ENCODE data around the gene GTF2F1.

GTF2F1 gene

GRCh38 chr19:6393074-6393982 lies at the start of gene GTF2F1:
Gene GTF2F1 (minus strand): TSS chr19:6393164. CDS start chr19:6392995, 169 bp downstream.
- in situ Hi-C loops (cut with MboI; ENCODE audit: low sequenced_read_pairs, unreplicated experiment), result no loop called here
- TF ChIP-seq CTCF (IDR thresholded peaks at IDR 0.05; ENCODE audit: borderline replicate concordance, control extremely low read depth, extremely low read depth, insufficient read depth, missing control alignments), result peak; percentile 27
- peak; percentile 98 for DNase-seq (ENCODE audit: low spot score)

- in situ Hi-C loops (cut with MboI; ENCODE audit: low sequenced_read_pairs, unreplicated experiment), result no loop called here
- TF ChIP-seq CTCF (IDR thresholded peaks at IDR 0.05; ENCODE audit: borderline replicate concordance, control extremely low read depth, extremely low read depth, insufficient read depth, missing control alignments), result no peak
- no peak for DNase-seq (ENCODE audit: low spot score)
Measured at GRCh38 chr19:6442087-6442688, 49.2 kb upstream of the GTF2F1 start.

- no peak for DNase-seq (ENCODE audit: low spot score)
- in situ Hi-C loops (cut with MboI; ENCODE audit: low sequenced_read_pairs, unreplicated experiment), result no loop called here
- no peak for TF ChIP-seq CTCF (IDR thresholded peaks at IDR 0.05; ENCODE audit: borderline replicate concordance, control extremely low read depth, extremely low read depth, insufficient read depth, missing control alignments)
Measured at GRCh38 chr19:6440905-6441304, 47.9 kb upstream of the GTF2F1 start.

GRCh38 chr19:6439743-6440142 lies 46.8 kb upstream of the GTF2F1 start:
- DNase-seq (ENCODE audit: low spot score), result no peak
- TF ChIP-seq CTCF (IDR thresholded peaks at IDR 0.05; ENCODE audit: borderline replicate concordance, control extremely low read depth, extremely low read depth, insufficient read depth, missing control alignments), result no peak
- in situ Hi-C loops (cut with MboI; ENCODE audit: low sequenced_read_pairs, unreplicated experiment), result no loop called here

- in situ Hi-C loops (cut with MboI; ENCODE audit: low sequenced_read_pairs, unreplicated experiment), result no loop called here
- no peak for TF ChIP-seq CTCF (IDR thresholded peaks at IDR 0.05; ENCODE audit: borderline replicate concordance, control extremely low read depth, extremely low read depth, insufficient read depth, missing control alignments)
Measured at GRCh38 chr19:6433663-6434062, 40.7 kb upstream of the GTF2F1 start, which contains the start of gene SLC25A41. Gene SLC25A41 (minus strand): TSS chr19:6433763. CDS start chr19:6433693, 70 bp downstream.

GRCh38 chr19:6433165-6433564 lies 40.2 kb upstream of the GTF2F1 start:
- DNase-seq (ENCODE audit: low spot score), result no peak
- in situ Hi-C loops (cut with MboI; ENCODE audit: low sequenced_read_pairs, unreplicated experiment), result no loop called here
- no peak for TF ChIP-seq CTCF (IDR thresholded peaks at IDR 0.05; ENCODE audit: borderline replicate concordance, control extremely low read depth, extremely low read depth, insufficient read depth, missing control alignments)

More at GRCh38 chr19:6433663-6434062, 40.7 kb upstream of the GTF2F1 start, which contains the start of gene SLC25A41:
- no peak for DNase-seq (ENCODE audit: low spot score)

Measured in GM13976 (cell line).